Activated CD4-positive, CD25-positive, alpha-beta regulatory T cell treated with anti-CD3 and anti-CD28 coated beads, Interleukin-2, amount 50 U/mL, for 72 hours (primary cell): ENCODE results near the gene ENG.
"Not testable (repeated sequence)": the region's sequence is repeated elsewhere in the genome, so short reads cannot be mapped to it uniquely, and the experiment has no call there.

Experiments used
- DNase-seq: peaks from one replicate; pipeline ENCODE4 v3.0.0; 2021

ENG gene

DNA sequence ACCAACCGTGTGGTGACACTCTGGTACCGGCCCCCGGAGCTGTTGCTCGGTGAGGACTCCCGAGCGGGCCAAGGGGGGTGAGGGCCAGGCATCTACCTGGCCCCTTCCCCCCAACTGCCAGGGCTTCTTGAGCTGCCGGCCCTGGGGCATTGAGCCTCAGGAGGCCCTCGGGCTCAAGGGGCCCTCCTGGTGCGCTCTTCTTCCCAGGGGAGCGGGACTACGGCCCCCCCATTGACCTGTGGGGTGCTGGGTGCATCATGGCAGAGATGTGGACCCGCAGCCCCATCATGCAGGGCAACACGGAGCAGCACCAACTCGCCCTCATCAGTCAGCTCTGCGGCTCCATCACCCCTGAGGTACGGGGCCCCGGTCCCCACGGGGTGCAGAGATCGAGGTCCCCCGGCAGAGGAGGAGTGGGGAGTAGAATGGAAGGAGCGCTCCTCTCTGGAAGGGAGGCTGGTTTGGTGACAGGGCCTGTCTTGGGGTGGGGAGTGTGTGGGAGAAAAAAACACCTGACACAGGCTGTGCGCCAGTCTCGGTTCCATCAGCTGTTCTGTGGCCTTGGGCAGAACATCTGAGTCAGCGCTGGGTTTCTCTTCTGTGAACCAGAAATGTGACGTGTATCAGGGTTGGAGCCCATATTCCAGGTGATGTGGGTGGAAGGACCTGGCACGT, 66.0 kb downstream of the ENG start:
- DNase-seq = no peak

DNA sequence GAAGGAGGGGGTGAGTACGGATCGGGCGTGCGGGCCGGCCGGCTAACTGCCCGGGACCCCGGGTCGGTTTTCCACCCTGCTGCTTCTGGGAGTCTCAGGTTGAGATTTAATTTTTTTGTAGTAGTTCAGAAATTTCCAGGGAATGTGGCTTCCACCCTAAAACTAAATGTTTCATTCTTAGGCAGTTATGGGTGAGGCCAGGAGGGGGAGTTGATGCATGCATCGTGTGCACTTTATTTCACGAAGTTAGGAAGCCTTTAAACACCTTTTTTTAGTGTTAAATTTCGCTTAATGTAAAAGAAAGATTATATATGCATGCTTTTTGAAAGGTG, 67.7 kb downstream of the ENG start:
- no peak for DNase-seq

DNA sequence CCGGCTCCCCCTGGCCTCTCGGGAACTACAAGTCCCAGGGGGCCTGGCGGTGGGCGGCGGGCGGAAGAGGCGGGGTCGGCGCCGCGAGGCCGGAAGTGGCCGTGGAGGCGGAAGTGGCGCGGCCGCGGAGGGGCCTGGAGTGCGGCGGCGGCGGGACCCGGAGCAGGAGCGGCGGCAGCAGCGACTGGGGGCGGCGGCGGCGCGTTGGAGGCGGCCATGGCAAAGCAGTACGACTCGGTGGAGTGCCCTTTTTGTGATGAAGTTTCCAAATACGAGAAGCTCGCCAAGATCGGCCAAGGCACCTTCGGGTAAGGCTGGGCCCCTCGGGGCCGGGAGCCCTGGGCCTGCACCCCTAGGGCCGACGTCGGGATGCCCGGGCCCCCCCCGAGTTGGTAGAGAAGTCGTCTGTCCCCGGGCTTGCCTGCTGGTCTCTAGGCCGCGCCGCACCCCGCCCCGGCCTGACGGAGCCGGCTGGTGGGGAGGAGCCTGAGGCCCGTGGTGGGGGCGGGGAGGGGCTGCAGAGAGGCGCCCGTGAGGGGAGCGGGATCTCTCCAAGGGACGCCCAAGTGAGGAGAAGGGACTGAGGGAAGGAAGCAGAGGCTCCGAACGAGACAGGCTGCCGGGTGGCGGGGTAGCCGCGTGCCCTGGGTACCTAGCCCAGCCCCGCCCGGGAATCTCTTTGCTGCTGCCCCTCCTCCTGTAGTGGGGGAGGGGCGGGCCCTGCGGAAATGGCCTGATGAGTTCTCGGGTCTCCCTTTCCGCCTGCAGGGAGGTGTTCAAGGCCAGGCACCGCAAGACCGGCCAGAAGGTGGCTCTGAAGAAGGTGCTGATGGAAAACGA, 68.3 kb downstream of the ENG start, which contains the start of gene CDK9:
Gene CDK9 (plus strand): TSS at position 102 of the 840 bp plus-strand sequence. CDS start 115 bp downstream, at position 217.
- DNase-seq = peak; percentile 96

DNA sequence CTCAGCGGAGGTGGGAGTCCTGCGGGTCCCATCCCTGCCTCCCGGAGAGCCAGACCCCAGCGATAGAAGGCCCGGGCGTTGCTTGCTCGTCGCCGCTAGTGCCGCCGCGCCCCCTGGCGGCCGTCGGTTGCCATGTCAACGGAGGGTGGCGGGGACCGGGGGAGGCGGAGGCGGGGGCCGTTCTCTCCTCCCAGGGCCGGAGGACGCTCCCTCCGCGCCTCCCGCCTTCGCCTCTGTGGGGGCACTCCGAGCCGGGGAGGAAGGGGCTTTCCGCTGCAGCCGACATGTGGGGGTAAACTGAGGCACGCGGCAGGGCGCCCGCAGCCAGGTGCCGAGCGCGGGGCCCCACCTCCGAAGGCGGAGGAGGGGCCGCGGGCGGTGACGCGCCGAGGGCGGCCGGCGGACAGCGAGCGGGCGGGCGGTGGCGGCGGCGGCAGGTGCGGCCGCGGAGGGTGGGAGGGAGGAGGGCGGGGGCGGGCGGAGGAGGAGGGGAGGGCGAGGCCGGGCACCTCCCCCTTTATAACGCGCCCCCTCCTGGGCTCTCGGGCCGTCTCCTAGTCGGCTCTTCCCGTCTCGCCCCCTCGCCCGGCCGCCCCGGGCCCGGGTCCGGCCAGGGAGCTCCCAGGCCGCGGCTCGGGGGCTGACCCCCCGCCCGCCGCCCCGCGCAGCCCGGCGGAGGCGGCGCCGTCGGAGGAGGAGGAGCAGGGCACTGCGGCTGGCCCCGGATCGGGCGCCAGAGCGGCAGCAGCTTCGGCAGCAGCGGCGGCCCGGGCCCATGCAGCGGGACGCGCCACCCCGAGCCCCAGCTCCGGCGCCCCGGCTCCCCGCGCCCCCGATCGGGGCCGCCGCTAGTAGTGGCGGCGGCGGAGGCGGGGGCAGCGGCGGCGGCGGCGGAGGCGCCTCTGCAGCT, 69.2 kb downstream of the ENG start:
- peak; percentile 91 for DNase-seq

DNA sequence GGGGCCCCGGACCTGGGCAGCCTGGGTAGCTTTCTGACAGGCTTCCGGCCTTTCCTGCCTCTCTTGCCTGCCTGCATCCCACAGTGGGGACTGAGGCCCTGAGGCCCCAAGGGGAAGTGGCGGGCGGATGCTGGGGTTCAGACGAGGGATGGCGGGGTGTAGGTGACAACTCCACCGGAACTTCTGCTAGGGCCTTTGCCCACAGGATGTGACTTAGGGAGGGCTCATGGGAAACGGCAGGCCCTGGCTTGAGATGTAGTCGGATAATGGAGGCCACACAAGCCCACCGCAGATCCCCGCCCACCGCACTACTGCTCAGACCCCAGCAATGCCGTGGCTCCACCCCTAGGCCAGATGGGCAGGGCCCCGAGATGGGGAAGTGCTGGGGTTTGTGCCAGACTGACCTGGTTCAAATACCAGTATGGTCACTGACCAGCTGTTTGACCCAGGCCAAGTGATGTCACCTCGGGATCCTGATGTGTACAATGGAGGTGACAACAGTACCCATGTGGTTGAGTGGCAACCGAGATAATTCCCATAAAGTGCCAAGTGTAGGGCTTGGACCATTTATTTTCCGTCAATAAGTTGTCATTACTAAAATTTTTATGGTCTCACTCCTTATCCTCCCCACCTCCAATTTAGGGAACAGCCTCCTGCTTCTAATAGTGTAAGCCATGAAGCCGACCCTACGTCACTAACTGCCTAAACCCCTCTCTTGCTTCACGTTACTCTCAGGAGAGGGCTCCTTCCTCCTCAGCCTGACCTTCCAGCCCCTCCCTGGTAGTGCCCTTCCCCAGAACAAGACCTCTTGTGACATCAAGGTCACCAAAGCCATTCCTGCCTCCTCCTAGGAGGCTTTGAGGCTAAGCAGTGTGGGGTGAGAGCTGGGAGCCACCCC, 71.1 kb downstream of the ENG start:
- DNase-seq = peak; percentile 72

DNA sequence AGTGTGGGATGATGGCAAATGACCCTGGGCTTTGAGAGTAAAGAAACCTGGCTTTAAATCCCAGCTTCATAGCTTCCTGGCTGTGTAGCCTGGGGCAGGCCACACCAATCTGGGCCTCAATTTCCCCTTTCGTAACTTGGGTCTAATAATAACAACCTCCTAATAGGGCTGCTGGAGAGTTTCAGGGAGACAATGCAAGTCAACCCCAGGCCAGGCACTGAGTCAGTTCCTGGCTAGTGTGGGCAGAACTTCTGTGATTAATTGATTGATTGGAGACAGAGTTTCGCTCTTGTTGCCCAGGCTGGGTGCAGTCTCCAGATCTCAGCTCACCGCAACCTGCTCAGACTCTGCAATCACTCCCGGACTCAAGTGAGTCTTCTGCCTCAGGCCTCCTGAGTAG, 72.7 kb downstream of the ENG start:
- DNase-seq = no peak

DNA sequence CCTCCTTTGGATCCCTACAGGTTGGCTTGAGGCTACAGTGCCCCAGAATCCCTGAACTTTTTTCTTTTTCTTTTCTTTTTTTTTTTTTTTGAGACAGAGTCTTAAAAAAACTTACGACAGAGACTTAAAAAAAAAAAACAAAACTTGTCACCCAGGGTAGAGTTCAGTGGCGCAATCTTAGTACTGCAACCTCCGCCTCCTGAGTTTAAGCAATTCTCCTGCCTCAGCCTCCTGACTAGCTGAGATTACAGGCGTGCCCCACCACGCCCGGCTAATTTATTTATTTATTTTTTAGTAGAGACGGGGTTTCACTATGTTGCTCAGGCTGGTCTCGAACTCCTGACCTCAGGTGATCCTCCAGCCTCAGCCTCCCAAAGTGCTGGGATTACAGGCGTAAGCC, 73.5 kb downstream of the ENG start:
- DNase-seq = not testable (repeated sequence)

DNA sequence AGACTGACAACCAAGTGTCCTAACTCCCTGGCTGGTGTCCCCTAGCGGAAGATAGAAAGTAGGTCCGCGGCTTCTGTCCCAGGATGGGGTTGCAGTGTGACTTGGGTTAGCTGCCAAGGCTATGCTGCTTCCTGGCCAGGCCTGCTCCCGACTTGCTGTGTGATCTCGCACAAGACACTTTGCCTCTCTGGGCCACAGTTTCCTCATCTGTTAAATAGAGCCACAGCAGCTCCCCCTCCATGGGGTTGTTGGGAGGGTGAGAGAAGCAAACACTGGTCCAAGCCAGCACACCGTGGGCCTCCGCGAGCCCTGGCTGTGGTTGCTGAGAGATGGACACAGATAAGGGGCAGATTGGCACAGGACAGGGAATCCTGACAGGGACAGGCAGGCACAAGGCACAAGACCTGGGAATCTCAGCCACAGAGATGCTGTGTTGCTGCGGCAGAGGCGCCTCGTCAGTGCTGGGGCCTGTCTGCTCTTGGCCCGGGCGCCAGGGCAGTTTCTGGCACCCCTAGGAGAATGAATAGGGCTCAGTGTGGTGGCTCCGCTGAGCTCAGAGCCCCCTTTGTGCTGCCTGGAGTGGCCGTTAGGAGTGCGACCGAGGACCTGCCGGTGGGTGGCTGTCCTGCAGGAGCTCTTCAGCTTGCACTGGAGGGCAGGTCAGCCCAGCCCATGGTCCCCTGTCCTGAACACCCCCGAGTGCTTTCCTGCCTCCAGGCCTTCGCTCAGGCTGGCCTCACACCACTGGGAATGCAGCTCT, 74.2 kb downstream of the ENG start:
- DNase-seq = no peak

DNA sequence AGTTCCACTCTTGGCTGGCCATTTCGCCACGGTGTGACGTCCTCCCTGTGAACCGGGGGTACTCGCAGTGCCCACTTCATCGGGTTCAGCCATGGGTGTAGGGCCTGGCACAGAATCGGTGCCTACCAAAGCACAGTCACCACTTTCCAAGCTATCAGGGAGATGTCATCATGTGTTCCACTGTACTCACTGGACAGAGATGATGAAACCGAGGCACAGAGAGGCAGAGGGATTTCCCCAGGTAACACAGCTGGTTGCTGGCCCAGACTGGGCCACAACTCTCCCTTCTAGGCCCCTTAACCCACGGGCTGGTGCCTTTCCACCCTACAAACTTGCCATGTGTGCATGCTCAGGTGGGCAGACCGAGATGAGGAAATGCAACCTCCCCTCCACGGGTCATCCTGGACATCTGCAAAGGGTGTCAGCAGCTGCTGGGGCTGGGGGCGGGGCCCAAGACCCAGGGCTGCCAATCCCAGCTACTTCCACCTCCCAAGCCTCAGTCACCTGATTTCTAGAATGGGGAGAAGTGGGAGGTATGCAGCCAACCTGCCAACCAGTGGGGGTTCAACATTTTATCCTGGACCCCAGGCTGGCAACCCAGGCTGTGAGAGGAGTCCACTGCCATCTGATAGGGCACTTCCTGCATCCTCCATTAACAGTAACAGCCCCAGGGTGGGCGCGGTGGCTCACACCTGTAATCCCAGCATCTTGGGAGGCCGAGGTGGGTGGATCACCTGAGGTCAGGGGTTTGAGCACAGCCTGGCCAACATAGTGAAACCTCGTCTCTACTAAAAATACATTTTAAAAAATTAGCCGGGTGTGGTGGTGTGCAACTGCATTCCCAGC, 75.1 kb downstream of the ENG start:
- DNase-seq = peak; percentile 64

DNA sequence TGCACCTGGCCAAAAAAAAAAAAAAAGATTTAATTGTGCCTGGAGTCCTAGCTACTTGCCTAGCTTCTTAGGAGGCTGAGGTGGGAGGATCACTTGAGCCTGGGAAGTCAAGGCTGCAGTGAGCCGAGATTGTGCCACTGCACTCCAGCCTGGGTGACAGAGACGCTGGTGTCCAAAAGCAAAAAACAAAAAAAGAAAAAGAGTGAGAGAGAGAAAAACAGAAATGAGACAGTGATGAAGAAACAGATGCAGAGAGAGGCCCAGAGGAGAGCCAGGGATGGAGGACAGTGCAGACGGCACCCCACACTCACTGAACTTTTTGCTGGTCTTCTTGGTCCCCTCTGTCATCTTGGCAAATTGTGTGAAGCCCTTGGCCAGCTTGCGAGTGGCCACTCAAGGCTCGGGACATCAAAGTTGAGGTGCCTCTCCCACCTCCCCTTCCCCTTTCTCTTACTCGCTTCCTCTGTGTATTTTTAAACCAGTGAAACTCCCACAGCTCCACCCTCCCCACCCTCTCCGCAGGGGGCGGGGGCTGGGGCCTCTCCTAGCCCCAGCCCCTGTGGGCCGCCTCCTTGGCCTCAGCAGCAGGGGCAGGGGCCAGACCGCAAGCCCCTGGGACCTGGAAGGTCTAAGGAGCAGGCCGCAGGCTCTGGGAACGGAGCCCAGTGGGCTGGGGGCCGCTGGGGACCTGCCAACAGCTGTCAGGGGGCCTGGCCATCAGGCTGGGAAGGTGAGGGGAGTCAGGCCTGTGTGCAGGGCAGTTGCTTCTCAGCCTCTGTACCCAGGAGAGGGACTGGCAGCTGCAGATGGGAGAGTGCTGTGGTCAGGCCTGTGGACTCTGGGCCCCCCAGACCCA, 76.0 kb downstream of the ENG start, which contains the start of gene SH2D3C:
Gene SH2D3C (minus strand): TSS at position 387 of the 856 bp plus-strand sequence. CDS start 39 bp downstream, at position 348.
- DNase-seq = peak; percentile 62

DNA sequence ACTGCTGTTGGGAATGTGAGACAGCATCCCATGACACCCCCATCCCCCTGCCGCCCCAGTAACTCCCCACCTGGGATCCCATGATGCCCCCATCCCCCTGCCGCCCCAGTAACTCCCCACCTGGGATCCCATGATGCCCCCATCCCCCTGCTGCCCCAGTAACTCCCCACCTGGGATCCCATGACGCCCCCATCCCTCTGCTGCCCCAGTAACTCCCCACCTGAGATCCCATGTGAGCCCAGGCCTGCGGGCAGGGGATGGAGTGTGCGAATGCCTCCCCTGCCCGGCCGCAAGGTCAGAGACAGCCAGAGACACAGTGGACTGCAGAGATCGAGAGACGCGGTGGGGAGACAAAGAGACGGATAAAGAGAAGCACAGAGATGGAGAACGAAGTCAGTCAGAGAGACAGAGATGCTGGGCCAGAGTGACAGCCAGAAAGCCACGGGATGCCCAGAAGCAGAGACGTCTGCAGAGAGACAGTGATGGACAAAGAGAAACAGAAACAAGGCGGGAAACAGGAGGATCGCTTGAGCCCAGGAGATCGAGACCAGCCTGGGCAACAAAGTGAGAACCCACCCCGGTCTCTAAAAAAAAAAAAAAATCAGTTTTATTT, 77.0 kb downstream of the ENG start:
- DNase-seq = no peak

DNA sequence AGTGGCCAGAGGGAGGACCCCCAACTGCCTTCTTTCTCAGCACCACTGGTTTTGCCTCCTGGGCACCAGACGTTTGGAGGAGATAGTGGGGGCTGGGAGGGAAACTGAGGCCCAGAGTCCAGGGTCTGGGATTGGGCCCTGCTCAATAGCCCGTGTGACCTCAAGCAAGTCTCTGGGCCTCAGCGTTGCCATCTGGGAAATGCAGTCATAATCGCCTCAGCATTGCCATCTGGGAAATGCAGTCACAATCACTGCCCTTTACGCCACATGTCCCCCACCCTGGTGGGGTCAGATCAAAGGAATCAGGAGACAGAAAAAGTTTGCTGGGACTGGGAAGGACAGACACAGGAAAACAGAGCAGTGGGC, 77.6 kb downstream of the ENG start:
- DNase-seq = no peak

DNA sequence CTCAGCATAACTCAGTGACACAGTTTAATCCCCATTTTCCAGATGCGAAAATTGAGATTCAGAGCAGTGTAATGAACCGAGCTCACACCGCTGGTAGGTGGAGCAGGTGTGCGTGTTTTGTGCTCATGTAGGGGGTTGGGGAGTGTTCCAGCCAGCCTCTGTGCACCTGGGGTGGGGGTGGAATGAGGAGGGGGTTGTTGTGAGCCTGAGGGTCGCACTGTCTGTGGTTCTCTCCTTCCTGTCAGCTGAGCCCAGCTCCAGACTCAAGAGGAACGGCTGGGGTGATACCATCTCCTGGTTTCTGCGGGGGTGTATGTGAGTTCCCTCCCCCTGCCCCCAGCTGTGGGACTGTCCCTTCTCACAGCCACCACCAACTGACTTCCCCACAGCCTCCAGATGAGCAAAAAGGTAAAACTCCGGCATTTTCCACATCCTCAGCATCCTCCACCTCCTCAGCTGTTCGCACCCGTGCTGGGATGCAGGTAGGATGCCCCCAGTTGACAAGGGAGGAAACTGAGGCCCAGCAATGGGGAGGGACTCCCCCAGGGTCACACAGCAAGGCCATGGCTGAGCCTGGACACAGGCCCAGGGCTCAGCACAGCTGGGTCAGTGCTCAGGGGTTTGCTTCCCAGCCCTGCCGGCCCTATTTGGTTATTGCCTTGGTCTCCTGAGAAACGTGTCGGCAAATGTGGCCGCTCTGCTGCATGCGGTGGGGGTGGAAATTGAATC, 78.1 kb downstream of the ENG start:
- DNase-seq = peak; percentile 71

DNA sequence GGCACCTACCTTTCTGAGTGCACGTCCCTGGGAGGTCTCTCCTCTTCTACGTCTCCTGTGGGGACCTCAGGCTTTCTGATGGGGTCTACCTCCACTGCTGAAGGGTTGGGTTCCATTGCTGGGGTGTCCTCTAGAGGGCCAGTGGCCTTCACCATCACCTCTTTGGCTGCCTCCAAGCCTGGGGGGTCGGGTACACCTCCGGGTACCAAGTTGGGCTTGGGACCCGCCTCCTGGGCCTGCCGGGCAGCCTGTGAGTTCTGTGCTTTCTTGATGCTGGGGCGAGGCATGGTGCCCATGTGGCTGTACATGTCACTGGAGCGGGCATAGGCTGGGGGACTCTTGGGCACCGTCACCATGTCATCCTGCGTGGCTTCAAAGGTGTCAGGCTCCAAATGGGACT, 80.5 kb downstream of the ENG start:
- DNase-seq = no peak

DNA sequence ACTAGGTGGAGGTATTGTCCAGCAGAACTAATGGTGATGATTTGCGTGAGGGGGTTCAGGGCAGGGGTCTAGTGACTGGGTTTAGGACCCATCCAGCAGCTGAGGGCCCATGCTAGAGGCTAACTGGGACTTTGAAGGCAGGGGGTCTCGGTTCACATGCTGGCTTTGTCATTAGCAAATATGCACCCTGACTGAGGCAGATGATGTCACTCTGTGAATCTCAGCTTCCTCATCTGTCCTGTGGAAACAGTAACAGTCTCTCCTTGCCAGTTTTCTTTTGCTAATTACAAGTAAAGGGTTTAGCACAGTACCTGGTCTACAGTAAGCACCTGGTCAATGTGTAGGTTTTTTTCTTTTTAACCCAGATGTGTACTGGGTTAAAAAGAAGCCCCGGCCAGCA, 81.2 kb downstream of the ENG start:
- no peak for DNase-seq

DNA sequence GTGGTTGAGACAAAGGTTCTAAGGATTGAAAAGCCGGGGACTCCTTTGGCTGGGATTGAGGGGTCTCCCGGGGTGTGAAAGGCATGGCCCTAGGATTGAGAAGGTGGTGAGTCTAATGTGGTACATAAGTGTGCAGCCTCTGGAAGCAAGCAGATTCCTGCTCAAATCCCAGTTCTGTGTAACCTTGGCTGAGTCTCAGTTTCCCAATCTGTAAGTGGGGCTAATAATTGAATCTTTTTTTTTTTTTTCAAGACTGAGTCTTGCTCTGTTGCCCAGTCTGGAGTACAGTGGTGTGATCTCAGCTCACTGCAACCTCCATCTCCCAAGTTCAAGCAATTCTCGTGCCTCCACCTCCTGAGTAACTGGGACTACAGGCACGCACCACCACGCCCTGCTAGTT, 81.9 kb downstream of the ENG start:
- no peak for DNase-seq

DNA sequence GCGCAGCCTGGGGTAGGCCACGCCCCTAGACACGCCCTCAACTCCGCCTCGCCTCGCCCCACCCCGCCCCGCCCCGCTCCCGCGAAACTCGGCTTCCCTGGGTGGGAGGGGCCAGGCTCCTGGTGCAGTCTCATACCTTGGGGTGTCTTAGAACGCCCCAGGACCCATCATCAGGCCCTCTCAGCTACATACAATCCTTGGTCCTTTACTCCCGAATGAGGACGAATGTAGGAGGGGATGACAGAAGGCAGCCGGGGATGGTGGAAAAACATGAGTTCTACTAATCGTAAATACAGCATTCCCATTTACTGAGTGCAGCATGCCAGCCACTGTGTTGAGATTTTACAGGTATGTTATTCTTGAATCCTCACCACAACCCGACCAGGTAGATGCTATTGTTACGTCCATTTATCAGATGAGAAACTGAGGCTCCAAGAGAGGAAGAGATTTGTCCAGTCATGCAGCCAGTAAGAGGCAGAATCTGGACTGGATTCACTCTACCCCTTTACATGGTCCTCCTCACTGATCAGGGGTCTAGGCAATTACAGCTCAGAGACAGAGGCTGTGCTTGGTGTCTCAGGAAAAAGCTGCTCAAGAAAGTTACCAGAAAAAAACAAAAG, 82.8 kb downstream of the ENG start:
- DNase-seq = no peak
